SK-N-SH (cell line): ENCODE results near the gene ATG3. TPM values are rescaled to one million over a fixed set of nuclear protein-coding genes. Genes with fewer than 3 reads are reported as not detected.

ENCODE experiments used
- CTCF ChIA-PET: fragments of 300-600, 350-600 bp; formaldehyde crosslinking; extraction: SDS; loops from one replicate; lab custom pipeline; 2021; lab: Yijun Ruan, JAX
- POLR2A ChIA-PET: fragments of 350-600 bp; sonication (Branson Sonifier 250); formaldehyde crosslinking; extraction: SDS; loops from one replicate; lab custom pipeline; 2020; ENCODE audit warnings: antibody characterized with exemption, inconsistent platforms; lab: Yijun Ruan, JAX
- DNase-seq: peaks from one replicate; pipeline ENCODE4 v3.0.0; 2012
- H2AFZ ChIP-seq: fragments of 200-600 bp; sonication (generic); 2 replicates; pipeline ENCODE4 v1.8.1; 2016; ENCODE audit warnings: antibody characterized with exemption, mild to moderate bottlenecking, low read depth
- H3F3A ChIP-seq: fragments of 200-600 bp; sonication (generic); replicated peaks from 2 replicates; pipeline ENCODE3; 2016; ENCODE audit warnings: antibody characterized with exemption, mild to moderate bottlenecking; ENCODE audit not compliant: insufficient read depth
- H3K27ac ChIP-seq, 2 experiments: fragments of 200-500 bp in 1 of 2; fragments of 200-600 bp in 1 of 2; sonication (Bioruptor generic) in 1 of 2; sonication (generic), shearing (Covaris generic) in 1 of 2; 2 replicates each; pipeline versions ENCODE4 v1.5.1 to v1.6.1; 2014 to 2016; ENCODE audit warnings: low read depth in 2 of 2, inconsistent platforms in 1 of 2, low read length in 1 of 2, mild to moderate bottlenecking in 1 of 2, mixed read lengths in 1 of 2
- H3K27me3 ChIP-seq: fragments of 200-600 bp; sonication (generic), shearing (Covaris generic); 2 replicates; pipeline ENCODE4 v1.6.1; 2016; ENCODE audit warnings: mixed run types; ENCODE audit not compliant: insufficient read depth
- H3K36me3 ChIP-seq, 2 experiments: fragments of 200-500 bp in 1 of 2; fragments of 200-600 bp in 1 of 2; sonication (Bioruptor generic) in 1 of 2; sonication (generic) in 1 of 2; replicated peaks in 1 of 2; 2 replicates each; pipeline versions ENCODE3 to v1.5.1; 2014 to 2016; ENCODE audit warnings: low read length in 1 of 2, mild to moderate bottlenecking in 1 of 2; ENCODE audit not compliant: insufficient read depth in 2 of 2, control insufficient read depth in 1 of 2
- H3K4me1 ChIP-seq, 2 experiments: fragments of 200-500 bp in 1 of 2; fragments of 200-600 bp in 1 of 2; sonication (Bioruptor generic) in 1 of 2; sonication (generic), shearing (Covaris generic) in 1 of 2; 2 replicates each; pipeline versions ENCODE4 v1.5.1 to v1.6.1; 2014 to 2016; ENCODE audit warnings: low read depth in 1 of 2, low read length in 1 of 2, mixed run types in 1 of 2; ENCODE audit not compliant: insufficient read depth in 2 of 2, control insufficient read depth in 1 of 2
- H3K4me2 ChIP-seq: fragments of 200-600 bp; sonication (generic), shearing (Covaris generic); 2 replicates; pipeline ENCODE4 v1.6.1; 2017; ENCODE audit warnings: mixed run types
- H3K4me3 ChIP-seq, 2 experiments: fragments of 200-500 bp in 1 of 2; fragments of 200-600 bp in 1 of 2; sonication (Bioruptor generic) in 1 of 2; sonication (generic), shearing (Covaris generic) in 1 of 2; 2 replicates each; pipeline versions ENCODE4 v1.5.1 to v1.8.1; 2014 to 2016; ENCODE audit warnings: low read depth in 2 of 2, inconsistent platforms in 1 of 2, low read length in 1 of 2, mild to moderate bottlenecking in 1 of 2, mixed read lengths in 1 of 2, moderate library complexity in 1 of 2
- H3K79me2 ChIP-seq: fragments of 200-600 bp; sonication (generic); 2 replicates; pipeline ENCODE4 v1.8.1; 2017; ENCODE audit warnings: mild to moderate bottlenecking; ENCODE audit not compliant: insufficient read depth
- H3K9ac ChIP-seq: fragments of 200-600 bp; sonication (generic); 2 replicates; pipeline ENCODE4 v1.6.1; 2017; ENCODE audit warnings: mixed run types
- H3K9me2 ChIP-seq: fragments of 200-600 bp; sonication (generic); 2 replicates; pipeline ENCODE4 v1.6.1; 2017; ENCODE audit warnings: mixed run types
- H3K9me3 ChIP-seq: fragments of 200-600 bp; sonication (generic); 2 replicates; pipeline ENCODE4 v1.6.1; 2017; ENCODE audit warnings: mixed run types, mild to moderate bottlenecking, moderate library complexity
- H4K20me1 ChIP-seq: fragments of 200-600 bp; sonication (generic); 2 replicates; pipeline ENCODE4 v1.6.1; 2017; ENCODE audit warnings: mild to moderate bottlenecking, mixed run types; ENCODE audit not compliant: insufficient read depth
- CHD2 ChIP-seq: fragments of 150-350 bp; IDR thresholded peaks from 2 replicates; pipeline ENCODE4 v1.6.1; 2018; ENCODE audit warnings: low read length; ENCODE audit not compliant: partially characterized antibody
- ELF1 ChIP-seq: IDR thresholded peaks from 2 replicates; pipeline ENCODE4 v1.4.0; 2012
- EP300 ChIP-seq, 2 experiments: IDR thresholded peaks; 2 replicates each; pipeline versions ENCODE4 v1.4.0 to v1.6.1; 2012; ENCODE audit warnings: borderline replicate concordance in 1 of 2, low read depth in 1 of 2, low read length in 1 of 2
- EZH2phosphoT487 ChIP-seq: fragments of 200-600 bp; sonication (generic); IDR thresholded peaks from 2 replicates; pipeline ENCODE4 v1.6.1; 2017; ENCODE audit warnings: low read depth, mixed run types, mild to moderate bottlenecking, antibody characterized with exemption, moderate library complexity, borderline replicate concordance
- FOSL2 ChIP-seq: IDR thresholded peaks from 2 replicates; pipeline ENCODE4 v1.4.0; 2012; ENCODE audit warnings: low read depth, mild to moderate bottlenecking, moderate library complexity, borderline replicate concordance
- FOXJ3 ChIP-seq: sonication (generic); formaldehyde crosslinking; IDR thresholded peaks from 2 replicates; pipeline ENCODE4 v1.5.1; 2020; ENCODE audit warnings: mild to moderate bottlenecking, missing genetic modification reagents
- GABPA ChIP-seq: IDR thresholded peaks from 2 replicates; pipeline ENCODE4 v1.4.0; 2012; ENCODE audit warnings: low read depth, mild to moderate bottlenecking
- GATA2 ChIP-seq: sonication (generic); formaldehyde crosslinking; IDR thresholded peaks from 2 replicates; pipeline ENCODE4 v1.5.0; 2020; ENCODE audit warnings: mild to moderate bottlenecking, missing genetic modification reagents
- JUND ChIP-seq: IDR thresholded peaks from 2 replicates; pipeline ENCODE4 v1.4.0; 2012
- MEF2A ChIP-seq: IDR thresholded peaks from 2 replicates; pipeline ENCODE4 v1.4.0; 2012; ENCODE audit warnings: low read depth, borderline replicate concordance
- MXI1 ChIP-seq: IDR thresholded peaks from 2 replicates; pipeline ENCODE4 v1.6.1; 2012; ENCODE audit warnings: mild to moderate bottlenecking, low read depth, low read length, improper control_type of control experiment
- POLR2AphosphoS5 ChIP-seq: IDR thresholded peaks from 2 replicates; pipeline ENCODE4 v1.6.1; 2012; ENCODE audit warnings: low read depth, low read length
- RAD21 ChIP-seq: IDR thresholded peaks from 2 replicates; pipeline ENCODE4 v1.6.1; 2012; ENCODE audit warnings: mild to moderate bottlenecking, low read length
- RCOR1 ChIP-seq: fragments of 150-350 bp; IDR thresholded peaks from 2 replicates; pipeline ENCODE4 v1.6.1; 2017; ENCODE audit warnings: antibody characterized with exemption, low read length
- RXRA ChIP-seq: IDR thresholded peaks from 2 replicates; pipeline ENCODE4 v1.4.0; 2012; ENCODE audit warnings: low read depth, mild to moderate bottlenecking, borderline replicate concordance
- TAF1 ChIP-seq: IDR thresholded peaks from 2 replicates; pipeline ENCODE4 v1.6.1; 2012; ENCODE audit warnings: low read depth, mild to moderate bottlenecking, low read length, moderate library complexity, borderline replicate concordance
- TCF12 ChIP-seq: IDR thresholded peaks from 2 replicates; pipeline ENCODE4 v1.4.0; 2012
- TEAD4 ChIP-seq: IDR thresholded peaks from 2 replicates; pipeline ENCODE4 v1.4.0; 2012; ENCODE audit warnings: mild to moderate bottlenecking, borderline replicate concordance; ENCODE audit not compliant: insufficient read depth
- WGBS: methylation state at CpG from one replicate; pipeline ENCODE4 v1.1.6; 2017; ENCODE audit warnings: low lambda C conversion rate; 5-methylcytosine and 5-hydroxymethylcytosine counted together
- polyA plus RNA-seq, 3 experiments: library from polyadenylated mRNA; depleted of rRNA; stranded (reverse); fragments of >200 nt; gene quantifications; 2 replicates each; pipeline ENCODE4 v1.2.3, GENCODE V29; 2012
- TF ChIP-seq, protein P1 (sequence below): fragments of 200-600 bp; sonication (generic); IDR thresholded peaks from 2 replicates; pipeline ENCODE4 v1.6.1; 2017; ENCODE audit warnings: antibody characterized with exemption, mild to moderate bottlenecking, moderate library complexity
- TF ChIP-seq, protein P2 (sequence below): fragments of 150-350 bp; IDR thresholded peaks from 2 replicates; pipeline ENCODE4 v1.6.1; 2017; ENCODE audit warnings: antibody characterized with exemption, low read length, low read depth, borderline replicate concordance
- TF ChIP-seq, protein P3 (sequence below): IDR thresholded peaks from 2 replicates; pipeline ENCODE4 v1.4.0; 2012; ENCODE audit warnings: low read depth, borderline replicate concordance
- TF ChIP-seq, protein P4 (sequence below): IDR thresholded peaks from 2 replicates; pipeline ENCODE4 v1.4.0; 2012; ENCODE audit warnings: low read depth
- TF ChIP-seq, protein P5 (sequence below): IDR thresholded peaks from 2 replicates; pipeline ENCODE4; 2012

Gene ATG3
- polyA plus RNA-seq, 1 of the 3 experiments (the other 2 are of a cell fraction), result 38.8 TPM

DNA sequence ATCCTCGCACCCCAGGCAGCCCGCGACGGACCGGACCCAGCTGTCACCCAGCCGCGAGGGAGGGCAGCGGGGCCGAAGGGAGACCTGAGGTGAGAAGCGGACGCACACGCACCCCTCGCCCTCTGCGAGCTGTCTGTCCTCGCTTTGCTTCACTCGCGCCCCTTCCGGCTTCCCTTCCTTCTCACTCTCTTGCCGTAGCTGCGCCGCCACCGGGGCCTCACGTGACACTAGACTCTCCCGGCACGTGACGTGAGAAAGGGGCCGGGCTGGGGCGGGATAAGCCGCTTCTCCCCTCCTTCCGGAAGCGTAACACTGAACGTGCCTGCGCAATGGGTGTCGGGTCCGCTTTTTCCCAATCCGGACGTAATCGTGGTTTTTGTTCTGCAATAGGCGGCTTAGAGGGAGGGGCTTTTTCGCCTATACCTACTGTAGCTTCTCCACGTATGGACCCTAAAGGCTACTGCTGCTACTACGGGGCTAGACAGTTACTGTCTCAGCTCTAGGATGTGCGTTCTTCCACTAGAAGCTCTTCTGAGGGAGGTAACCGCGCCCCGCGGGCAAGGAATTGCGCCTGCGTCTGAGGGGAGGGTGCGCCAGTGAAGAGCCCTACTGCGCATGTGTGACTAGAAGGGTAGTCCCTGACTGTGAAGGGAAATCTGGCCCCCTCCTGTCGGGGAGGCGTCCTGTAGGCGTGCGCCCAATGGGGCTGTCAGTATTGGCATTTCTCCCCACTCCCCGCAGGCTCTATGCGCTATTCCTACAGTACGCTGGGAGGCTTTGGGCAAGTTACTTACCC lies at the start of gene ATG3, which contains the start of gene SLC35A5 (continued):
- TF ChIP-seq, protein P1, sequence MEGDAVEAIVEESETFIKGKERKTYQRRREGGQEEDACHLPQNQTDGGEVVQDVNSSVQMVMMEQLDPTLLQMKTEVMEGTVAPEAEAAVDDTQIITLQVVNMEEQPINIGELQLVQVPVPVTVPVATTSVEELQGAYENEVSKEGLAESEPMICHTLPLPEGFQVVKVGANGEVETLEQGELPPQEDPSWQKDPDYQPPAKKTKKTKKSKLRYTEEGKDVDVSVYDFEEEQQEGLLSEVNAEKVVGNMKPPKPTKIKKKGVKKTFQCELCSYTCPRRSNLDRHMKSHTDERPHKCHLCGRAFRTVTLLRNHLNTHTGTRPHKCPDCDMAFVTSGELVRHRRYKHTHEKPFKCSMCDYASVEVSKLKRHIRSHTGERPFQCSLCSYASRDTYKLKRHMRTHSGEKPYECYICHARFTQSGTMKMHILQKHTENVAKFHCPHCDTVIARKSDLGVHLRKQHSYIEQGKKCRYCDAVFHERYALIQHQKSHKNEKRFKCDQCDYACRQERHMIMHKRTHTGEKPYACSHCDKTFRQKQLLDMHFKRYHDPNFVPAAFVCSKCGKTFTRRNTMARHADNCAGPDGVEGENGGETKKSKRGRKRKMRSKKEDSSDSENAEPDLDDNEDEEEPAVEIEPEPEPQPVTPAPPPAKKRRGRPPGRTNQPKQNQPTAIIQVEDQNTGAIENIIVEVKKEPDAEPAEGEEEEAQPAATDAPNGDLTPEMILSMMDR, result no peak
- TF ChIP-seq JUND (0 out of 2 replicates have a peak, but pooled peaks have one; percentile 14), POLR2AphosphoS5 (peak; percentile 92), TAF1 (peak; percentile 61; the same call in 1 of the 2 replicates), MEF2A (no peak), EP300 (IDR thresholded peaks at IDR 0.05; ENCODE audit: borderline replicate concordance in 1 of 2, low read depth in 1 of 2, low read length in 1 of 2) (no peak; a peak in 1 of 4 replicates), TCF12 (no peak; the same call in 1 of the 2 replicates), FOXJ3 (CRISPR knock-in tag) (no peak), RAD21 (no peak), EZH2phosphoT487 (no peak), GATA2 (no peak)
- TF ChIP-seq, protein P2, sequence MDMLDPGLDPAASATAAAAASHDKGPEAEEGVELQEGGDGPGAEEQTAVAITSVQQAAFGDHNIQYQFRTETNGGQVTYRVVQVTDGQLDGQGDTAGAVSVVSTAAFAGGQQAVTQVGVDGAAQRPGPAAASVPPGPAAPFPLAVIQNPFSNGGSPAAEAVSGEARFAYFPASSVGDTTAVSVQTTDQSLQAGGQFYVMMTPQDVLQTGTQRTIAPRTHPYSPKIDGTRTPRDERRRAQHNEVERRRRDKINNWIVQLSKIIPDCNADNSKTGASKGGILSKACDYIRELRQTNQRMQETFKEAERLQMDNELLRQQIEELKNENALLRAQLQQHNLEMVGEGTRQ, result peak; percentile 100

DNA sequence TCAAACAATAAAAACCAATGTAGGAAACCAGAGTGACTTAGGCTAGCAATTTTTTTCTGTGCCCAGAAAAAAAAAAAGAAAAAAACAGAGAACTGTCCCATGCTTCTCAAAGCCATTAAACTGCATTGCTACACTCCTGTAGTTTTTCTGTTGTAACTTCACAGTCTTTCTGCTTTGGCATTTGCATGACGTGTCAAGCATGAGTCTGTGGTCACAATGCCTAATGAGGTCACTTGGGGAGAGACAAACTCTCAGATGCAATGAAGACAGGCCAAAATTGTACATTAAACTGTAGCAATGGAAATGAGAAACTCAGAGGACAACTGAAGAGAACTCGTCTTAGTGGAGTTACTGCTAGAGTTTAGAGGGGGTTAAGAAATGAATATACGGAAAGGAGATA lies 48.4 kb upstream of the ATG3 start:
- Histone ChIP-seq H3K4me2 (no peak overlapping the region), H3F3A (peaks cover 34% of the 10 kb centered on the region), H3K4me1 (peaks cover 0 to 4% of the 10 kb centered on the region in 2 experiments; a peak in 2 of 4 replicates), H3K36me3 (peaks cover 68 to 82% of the 10 kb centered on the region in 2 experiments), H3K9me2 (no peaks in the 10 kb centered on the region), H3K79me2 (no peaks in the 10 kb centered on the region), H3K27me3 (no peaks in the 10 kb centered on the region), H4K20me1 (no peaks in the 10 kb centered on the region), H3K9me3 (no peaks in the 10 kb centered on the region), H3K27ac (no peak overlapping the region; a peak in 1 of 4 replicates), H3K4me3 (no peak overlapping the region), H2AFZ (no peak overlapping the region), H3K9ac (no peak overlapping the region)
- ChIA-PET CTCF (no interaction called here), POLR2A (no interaction called here)
- DNase-seq, result no peak
- WGBS, result 94% methylated on average over 3 of the region's 3 CpGs
- TF ChIP-seq, protein P2, result no peak
- TF ChIP-seq TEAD4 (no peak), GATA2 (no peak), FOSL2 (no peak), RCOR1 (no peak), GABPA (no peak), RXRA (no peak), ELF1 (no peak), EP300 (IDR thresholded peaks at IDR 0.05; ENCODE audit: borderline replicate concordance in 1 of 2, low read depth in 1 of 2, low read length in 1 of 2) (no peak), MEF2A (no peak), CHD2 (no peak), MXI1 (no peak)
- TF ChIP-seq, protein P3, sequence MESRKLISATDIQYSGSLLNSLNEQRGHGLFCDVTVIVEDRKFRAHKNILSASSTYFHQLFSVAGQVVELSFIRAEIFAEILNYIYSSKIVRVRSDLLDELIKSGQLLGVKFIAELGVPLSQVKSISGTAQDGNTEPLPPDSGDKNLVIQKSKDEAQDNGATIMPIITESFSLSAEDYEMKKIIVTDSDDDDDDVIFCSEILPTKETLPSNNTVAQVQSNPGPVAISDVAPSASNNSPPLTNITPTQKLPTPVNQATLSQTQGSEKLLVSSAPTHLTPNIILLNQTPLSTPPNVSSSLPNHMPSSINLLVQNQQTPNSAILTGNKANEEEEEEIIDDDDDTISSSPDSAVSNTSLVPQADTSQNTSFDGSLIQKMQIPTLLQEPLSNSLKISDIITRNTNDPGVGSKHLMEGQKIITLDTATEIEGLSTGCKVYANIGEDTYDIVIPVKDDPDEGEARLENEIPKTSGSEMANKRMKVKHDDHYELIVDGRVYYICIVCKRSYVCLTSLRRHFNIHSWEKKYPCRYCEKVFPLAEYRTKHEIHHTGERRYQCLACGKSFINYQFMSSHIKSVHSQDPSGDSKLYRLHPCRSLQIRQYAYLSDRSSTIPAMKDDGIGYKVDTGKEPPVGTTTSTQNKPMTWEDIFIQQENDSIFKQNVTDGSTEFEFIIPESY, result no peak
- TF ChIP-seq, protein P4, sequence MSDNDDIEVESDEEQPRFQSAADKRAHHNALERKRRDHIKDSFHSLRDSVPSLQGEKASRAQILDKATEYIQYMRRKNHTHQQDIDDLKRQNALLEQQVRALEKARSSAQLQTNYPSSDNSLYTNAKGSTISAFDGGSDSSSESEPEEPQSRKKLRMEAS, result no peak
- TF ChIP-seq, protein P5, sequence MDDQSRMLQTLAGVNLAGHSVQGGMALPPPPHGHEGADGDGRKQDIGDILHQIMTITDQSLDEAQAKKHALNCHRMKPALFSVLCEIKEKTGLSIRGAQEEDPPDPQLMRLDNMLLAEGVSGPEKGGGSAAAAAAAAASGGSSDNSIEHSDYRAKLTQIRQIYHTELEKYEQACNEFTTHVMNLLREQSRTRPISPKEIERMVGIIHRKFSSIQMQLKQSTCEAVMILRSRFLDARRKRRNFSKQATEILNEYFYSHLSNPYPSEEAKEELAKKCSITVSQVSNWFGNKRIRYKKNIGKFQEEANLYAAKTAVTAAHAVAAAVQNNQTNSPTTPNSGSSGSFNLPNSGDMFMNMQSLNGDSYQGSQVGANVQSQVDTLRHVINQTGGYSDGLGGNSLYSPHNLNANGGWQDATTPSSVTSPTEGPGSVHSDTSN, result no peak
